ENCODE data around the gene PEX11G.

Gene PEX11G

GRCh38 chr19:7467009-7467989 is 21.5 kb downstream of the PEX11G start:
- no peak for DNase-seq (ENCODE audit: low spot score)

DNA sequence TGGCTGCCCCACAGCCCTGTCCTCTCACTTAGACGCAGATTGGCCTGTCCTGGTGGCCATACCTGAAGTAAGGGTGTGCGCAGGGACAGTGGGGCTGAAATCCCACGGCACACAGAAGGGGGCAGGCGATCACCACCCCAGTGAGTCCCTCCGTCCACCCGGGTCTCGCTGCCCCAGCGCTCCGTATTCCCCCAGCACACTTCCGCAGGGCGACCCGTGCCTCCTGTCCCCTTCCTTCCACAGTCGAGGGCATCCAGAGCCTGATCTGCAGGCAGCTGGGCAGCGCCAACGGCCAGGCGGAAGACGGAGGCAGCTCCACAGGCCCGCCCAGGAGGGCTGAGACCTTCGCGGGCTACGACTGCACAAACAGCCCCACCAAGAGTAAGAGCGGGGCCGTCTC is 25.3 kb downstream of the PEX11G start:
- DNase-seq (ENCODE audit: low spot score) = no peak

DNA sequence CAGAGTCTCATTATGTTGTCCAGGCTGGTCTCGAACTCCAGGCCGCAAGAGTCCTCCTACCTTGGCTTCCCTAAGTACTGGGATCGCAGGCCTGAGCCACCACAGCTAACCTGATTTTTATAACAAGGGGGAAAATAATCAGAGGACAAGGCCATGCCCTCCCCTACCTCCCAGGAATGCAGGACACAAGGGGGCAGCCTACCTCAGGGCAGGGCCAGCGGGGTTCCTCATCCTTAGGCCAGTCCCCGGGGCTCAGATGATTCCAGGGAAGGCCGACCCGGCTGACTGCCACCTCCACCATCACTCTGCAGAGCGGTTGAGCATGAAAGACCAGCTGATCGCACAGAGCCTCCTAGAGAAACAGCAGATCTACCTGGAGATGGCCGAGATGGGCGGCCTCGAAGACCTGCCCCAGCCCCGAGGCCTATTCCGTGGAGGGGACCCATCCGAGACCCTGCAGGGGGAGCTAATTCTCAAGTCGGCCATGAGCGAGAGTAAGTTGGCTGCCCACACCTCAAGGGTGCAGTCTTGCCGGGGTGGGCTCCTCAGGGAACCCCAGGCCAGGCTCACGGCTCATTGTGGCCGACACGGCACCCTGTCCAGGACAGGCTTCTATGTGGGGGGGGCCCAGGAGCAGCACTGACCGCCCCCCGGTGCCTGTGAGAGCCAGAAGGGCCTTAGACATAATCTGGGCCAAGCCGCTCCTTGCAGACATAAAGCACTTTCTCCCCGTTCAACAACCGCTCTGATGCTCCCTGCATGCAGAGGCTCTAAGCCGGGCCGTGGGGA is 26.8 kb downstream of the PEX11G start:
- no peak for DNase-seq (ENCODE audit: low spot score)

DNA sequence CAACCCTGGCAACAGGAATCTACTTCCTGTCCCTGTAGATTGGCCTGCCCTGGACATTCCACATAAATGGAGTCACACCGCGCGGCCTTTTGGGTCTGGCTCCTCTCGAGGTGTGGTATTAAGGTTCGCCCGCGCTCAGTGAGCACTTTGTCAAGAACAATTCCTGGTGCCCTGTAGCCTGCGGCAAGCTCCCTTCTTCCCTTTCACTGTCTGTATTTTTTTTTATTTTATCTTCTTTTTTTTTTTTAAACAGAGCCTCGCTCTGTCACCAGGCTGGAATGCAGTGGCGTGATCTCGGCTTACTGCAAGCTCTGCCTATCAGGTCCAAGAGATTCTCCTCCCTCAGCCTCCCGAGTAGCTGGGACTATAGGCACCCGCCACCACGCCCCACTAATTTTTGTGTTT is 28.3 kb downstream of the PEX11G start:
- DNase-seq (ENCODE audit: low spot score) = no peak

DNA sequence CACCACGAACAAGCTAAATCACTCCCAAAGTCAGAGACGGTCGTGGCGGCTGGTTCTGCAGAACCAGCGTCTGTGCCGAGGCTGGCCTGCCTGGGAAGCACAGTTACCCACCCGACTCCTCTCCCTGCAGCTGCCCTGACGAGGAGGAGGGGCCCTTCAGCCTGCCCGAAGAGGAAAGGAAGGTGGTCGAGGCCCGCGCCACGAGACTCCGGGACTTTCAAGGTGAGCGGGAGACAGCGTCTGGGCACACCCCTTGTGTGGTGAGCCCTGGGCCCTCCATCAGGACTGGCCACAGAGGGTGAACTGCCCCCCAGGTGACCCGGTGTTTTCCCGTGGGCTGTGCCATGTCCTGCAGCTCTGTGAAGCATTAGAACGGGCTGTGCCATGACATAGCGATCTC is 29.1 kb downstream of the PEX11G start:
- no peak for DNase-seq (ENCODE audit: low spot score)

DNA sequence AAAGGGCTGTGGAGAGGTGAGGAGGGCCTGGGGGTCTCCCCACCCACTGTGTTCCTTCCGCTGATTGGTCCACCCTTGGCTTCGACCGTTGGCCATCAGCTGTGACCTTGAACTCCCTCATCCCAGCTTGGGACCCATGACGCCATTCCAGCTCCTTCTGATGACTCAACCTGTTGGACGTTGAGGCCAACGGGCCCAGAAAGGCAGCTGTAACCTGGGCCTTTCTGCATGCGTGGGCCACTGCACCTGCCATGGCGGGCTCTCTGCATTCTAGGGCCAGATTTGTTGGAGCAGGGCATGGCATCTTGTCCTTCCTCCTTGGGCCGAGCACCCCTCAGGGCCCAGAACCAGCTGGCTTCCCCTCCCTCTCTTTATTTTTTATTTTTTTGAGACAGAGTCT is 30.2 kb downstream of the PEX11G start:
- no peak for DNase-seq (ENCODE audit: low spot score)

DNA sequence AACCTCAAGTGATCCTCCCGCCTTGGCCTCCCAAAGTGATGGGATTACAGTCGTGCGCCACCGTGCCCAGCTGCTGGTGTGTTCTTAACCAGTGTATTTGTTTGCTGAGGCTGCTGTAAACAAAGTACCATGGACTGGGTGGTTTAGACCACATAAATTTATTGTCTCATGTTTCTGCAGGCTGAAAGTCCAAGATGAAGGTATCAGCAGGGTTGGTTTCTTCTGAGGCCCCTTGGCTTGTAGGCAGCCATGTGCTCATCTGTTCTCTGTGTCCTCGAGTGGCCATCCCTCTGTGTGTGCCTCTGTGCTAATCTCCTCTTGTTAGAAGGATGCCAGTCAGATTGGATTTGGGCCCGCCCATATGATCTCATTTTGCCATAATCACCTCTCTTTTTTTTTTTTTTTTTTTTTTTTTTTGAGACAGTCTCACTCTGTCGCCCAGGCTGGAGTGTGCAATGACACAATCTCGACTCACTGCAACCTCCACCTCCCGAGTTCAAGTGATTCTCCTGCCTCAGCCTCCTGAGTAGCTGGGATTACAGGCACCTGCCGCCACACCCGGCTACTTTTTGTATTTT is 31.8 kb downstream of the PEX11G start:
- no peak for DNase-seq (ENCODE audit: low spot score)

- no peak for DNase-seq (ENCODE audit: low spot score)
Measured at GRCh38 chr19:7455600-7456296, 33.1 kb downstream of the PEX11G start.

DNA sequence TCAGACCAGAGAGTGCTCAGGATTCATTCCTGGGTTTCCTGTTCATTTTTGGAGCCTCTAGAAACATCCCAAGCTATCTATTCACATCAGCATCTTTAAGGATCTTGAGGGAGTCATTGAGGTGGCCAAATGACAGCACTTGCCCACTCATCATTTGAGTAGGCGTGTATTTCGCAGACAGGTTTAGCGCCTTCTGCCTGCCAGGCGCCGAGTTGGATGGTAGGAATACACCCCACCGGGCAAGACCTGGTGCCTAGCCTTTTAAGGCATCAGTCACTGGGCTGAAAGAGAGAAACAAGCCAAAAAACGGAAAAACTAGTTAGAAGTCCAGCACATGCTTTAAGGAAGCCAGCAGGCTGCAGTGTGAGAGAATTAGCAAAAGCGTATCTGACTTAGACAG is 33.8 kb downstream of the PEX11G start:
- DNase-seq (ENCODE audit: low spot score) = no peak

- peak; percentile 75 for DNase-seq (ENCODE audit: low spot score)
Measured at GRCh38 chr19:7450243-7451223, 38.3 kb downstream of the PEX11G start.

- peak; percentile 24 for DNase-seq (ENCODE audit: low spot score)
Measured at GRCh38 chr19:7449391-7450070, 39.3 kb downstream of the PEX11G start.

GRCh38 chr19:7447648-7448047 is 41.2 kb downstream of the PEX11G start:
- DNase-seq (ENCODE audit: low spot score) = no peak

DNA sequence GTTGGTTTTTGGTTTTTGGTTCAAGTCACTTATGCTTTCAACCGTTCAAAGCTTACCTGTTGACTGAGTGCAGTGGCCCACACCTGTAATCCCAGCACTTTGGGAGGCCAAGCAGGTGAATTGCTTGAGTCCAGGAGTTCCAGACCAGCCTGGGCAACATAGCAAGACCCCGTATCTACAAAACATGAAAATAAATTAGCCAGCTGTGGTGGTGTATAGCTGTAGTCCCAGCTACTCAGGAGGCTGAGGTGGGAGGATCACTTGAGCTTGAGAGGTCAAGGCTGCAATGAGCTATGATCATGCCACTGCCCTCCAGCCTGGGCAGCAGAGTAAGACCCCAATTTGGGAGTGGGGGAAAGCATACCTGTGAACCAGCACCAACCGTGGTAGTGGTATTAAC is 43.7 kb downstream of the PEX11G start:
- no peak for DNase-seq (ENCODE audit: low spot score)

GRCh38 chr19:7444042-7444441 is 44.8 kb downstream of the PEX11G start:
- DNase-seq (ENCODE audit: low spot score) = no peak

DNA sequence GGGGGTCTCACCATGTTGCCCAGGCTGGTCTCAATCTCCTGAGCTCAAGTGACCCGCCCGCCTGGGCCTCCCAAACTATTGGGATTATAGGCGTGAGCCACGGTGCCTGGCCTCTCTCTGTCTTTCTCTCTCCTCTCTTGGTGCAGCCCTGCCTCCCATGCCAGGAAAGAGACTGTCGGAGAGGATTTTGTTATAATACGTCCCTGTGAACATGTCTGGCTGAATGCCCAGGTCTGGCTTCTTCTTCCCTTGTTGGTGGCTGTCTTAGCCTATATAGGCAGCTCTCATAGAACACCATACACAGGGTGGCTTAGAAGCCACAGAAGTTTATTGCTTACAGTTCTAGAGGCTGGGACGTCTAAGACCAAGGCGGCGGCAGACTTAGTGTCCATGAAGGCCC is 46.4 kb downstream of the PEX11G start:
- no peak for DNase-seq (ENCODE audit: low spot score)

- no peak for DNase-seq (ENCODE audit: low spot score)
Measured at GRCh38 chr19:7441468-7442146, 47.2 kb downstream of the PEX11G start.

- no peak for DNase-seq (ENCODE audit: low spot score)
Measured at GRCh38 chr19:7440188-7440975, 48.5 kb downstream of the PEX11G start.

GRCh38 chr19:7435586-7435985 is 53.2 kb downstream of the PEX11G start:
- DNase-seq (ENCODE audit: low spot score) = no peak

DNA sequence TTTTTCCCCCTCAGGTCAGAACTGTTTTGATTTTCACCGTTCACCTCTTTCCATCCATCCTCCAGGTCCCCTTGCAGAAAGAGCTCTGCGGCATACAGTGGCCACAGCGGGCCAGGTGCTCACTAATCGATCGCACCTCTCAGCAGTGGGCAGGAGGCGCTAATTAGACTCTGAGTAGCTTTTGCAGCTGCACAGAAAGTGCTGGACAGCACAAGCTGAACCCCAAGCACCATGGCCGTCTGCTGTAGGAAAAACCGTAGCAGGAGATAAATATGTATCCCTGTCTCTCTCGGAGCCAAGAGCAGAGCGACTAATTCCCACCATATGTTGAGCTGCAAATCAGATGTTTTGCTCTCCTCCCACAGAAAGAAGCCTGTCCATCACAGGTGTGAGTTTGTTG is 54.4 kb downstream of the PEX11G start:
- DNase-seq (ENCODE audit: low spot score) = no peak
